Stimulated activated CD8-positive, alpha-beta memory T cell treated with anti-CD3 and anti-CD28 coated beads, Interleukin-7, amount 100 ng/mL, for 1 hour (primary cell): ENCODE results near the gene STAT4.

ENCODE experiments used
- DNase-seq, 2 donors: peaks; one replicate each; pipeline ENCODE4 v3.0.0-alpha.2; 2020; ENCODE audit warnings: low read depth in 2 of 2

The STAT4 gene

DNA sequence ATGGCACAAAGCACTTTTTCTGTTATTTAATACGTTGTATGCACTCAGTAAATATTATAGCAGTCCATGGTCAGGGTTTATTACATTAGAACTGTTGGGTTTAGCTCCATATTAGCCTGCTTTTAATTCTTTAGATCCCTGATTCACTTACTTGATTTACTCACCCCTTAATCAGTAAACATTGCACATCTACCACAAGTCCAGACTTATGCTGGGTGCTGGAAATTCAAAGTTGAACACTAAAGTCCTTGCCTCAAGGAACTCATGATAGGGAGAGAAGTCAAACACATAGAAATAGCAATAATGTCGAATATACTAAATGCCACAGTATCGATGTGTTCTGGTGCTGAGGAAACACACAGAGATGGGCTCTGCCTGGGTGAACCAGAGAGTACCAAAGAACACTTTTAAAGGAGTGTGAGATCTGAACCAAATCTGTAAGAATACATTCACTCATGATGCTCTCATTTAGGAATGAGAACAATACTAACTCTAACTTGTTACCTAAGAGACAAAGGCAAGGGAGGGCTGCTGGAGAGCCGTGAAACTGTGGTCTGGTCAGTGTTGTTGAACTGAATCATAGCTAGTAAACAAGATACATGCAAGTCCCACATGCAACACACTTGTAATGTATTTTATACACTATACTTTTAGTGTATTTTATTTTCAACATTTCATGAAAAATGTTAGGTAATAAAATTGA is 4.9 kb downstream of the STAT4 start:
- no peak for DNase-seq

DNA sequence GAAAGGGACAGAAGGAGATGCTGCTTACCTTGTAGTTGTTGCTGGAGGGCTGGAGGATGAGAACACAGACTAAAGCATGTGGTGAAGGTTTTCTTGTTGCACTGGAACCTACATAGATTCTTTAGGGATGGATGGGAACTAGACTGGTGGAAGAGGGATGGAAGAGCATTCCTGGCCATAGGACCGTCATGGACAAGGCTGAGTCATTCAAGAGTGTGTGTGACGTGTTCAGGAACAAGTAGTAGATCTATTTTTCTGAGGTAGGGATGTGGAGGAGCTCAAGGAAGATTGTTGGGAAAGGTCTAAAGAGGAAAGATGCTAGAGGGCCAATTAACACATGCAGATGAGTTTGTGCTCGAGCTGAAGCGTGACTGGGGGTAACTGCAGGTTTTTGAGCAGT is 6.6 kb downstream of the STAT4 start:
- no peak for DNase-seq

- no peak for DNase-seq
Observed at GRCh38 chr2:191143791-191144190, 7.0 kb downstream of the STAT4 start.

GRCh38 chr2:191128911-191129304 is 21.9 kb downstream of the STAT4 start:
- no peak for DNase-seq

DNA sequence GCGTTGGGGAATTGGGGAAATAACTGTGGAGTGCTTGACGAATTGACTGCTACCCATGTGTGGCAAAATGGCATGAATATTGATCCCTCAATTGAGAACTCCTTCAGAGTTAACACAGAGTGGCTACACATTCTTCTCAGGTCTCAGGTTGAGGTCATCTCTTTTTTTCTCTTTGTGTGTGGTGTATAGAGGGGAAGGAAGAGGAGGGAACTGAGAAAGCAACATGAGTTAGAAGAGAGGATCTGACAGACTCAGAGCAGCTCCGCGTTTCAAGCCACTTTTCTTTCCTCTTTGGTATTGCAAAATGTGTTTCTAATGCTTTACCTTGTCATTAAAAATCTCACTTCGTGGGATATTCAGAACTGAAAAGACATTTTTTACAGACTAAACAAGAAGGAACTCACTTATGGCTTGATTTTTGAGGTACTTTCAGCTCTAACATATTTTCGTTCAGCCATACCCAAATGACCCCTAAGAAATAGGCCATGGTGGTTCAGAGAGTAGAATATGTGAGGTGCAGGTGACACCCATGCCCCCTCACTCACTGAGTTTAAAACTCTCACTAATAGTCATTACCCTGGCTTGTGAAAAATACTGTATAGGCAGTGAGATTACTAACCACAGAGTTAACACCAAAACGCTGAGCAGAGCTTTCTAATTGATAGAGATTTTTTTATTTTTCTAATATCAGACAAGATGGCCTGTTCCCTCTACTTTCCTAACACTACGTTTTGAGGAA is 22.5 kb downstream of the STAT4 start:
- DNase-seq, result no peak

- no peak for DNase-seq
Observed at GRCh38 chr2:191127235-191127634, 23.6 kb downstream of the STAT4 start.

GRCh38 chr2:191126386-191127085 is 24.3 kb downstream of the STAT4 start:
- no peak for DNase-seq

DNA sequence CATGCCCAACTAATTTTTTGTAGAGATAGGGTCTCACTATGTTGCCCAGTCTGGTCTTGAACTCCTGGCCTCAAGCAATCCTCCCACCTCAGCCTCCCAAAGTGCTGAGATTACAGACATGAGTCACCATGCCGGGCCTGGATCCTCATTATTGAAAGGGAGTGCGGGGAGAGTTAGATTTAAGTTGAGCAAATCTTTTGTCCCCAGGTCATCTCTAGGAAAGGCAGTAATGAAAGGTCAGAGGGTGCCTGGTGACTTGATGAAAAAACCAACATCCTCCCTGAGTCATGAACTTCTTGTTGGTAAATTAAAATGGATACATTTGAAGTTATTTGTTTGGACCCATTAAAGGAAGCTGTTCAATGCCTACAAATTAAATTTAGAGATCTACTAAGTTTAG is 25.1 kb downstream of the STAT4 start:
- DNase-seq, result no peak

DNA sequence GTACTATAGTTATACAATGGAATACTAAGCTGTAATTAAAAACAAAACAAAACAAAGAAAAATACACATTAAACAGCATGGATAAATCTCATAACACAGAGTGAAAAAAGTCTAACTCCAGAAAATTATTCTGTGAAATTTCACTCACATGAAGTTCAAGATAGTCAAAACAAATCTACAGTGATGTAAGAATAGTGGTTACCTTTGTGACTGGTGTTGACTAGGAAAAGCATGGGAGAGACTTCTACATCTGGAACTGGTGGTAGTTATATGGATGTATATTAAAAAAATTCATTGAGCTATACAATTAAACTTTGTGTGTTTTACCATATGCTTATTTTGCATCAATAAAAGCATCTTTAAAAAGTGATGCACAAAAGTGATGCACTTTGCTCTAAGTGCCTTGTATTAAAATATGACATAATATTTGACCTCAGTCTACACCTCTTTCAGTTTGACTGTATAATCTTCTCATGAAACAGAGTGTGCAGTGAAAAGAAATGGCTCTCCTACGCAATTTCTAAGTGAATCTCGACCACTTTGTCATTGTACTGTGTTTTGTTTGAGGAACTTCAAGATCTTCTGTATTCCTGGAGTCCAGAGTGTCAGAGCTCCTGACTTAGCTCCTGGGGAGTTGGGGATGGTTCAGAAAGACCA is 28.0 kb downstream of the STAT4 start:
- no peak for DNase-seq

- no peak for DNase-seq
Observed at GRCh38 chr2:191117341-191117740, 33.5 kb downstream of the STAT4 start.

- DNase-seq, result no peak
Observed at GRCh38 chr2:191115804-191116203, 35.0 kb downstream of the STAT4 start.

DNA sequence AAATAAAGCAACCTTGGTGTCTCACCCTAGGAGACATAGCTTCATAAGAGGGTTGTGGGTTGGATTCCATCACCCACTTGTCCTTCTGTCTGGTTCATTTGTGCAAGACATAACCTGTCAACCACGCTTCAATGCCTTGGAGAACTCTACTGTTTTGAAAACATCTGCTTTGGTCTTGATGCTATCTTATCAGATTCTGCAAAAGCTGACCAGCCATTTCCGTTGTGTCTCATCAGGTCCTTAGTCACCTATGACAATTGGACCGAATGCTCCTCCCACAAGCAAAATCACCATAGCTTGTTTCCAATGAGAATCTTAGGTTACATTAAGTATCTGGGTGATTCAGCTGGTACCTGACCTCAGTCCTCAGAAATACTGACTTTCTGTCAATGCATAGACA is 35.4 kb downstream of the STAT4 start:
- DNase-seq, result peak in 1 of 2 donors; percentile 20

- no peak for DNase-seq
Observed at GRCh38 chr2:191114403-191114886, 36.3 kb downstream of the STAT4 start.

DNA sequence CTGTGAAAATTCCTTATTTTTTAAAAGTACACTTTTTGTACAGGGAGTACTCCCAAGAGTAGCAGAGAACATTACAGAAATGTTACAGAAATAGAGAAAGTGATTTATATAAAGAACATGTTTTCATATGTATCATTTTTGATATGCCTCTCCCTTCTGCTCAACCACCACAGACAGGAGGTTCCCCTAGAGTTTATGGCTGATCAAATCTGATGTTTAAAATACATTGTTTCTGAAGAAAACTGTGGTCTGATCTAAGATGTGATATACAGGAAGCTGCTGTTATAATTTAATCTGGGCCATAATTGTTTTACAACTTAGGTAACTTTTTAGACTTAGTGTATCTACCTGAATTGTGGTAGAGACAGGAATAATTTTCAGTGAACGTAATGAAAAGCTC is 37.0 kb downstream of the STAT4 start:
- DNase-seq, result no peak

DNA sequence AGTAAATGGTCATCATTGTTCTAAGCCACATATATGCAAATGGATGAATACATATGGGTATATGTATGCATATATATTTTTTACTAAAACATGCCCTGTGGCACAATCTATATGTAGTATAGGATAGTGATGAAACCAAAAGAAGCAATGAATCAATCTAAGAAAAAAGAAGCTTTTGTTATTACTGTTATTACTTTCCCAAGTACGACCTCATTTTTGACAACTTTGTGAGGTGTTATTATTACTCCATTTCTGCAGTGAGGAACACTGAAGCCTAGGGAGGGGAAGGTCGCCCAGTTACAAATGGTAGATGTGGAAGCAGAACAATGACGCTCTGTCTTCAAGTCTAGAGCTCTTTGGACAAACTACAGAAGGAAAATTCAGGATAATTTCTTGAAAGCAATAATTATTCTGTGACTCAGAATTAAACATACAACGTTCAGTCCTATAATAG is 38.3 kb downstream of the STAT4 start:
- no peak for DNase-seq

DNA sequence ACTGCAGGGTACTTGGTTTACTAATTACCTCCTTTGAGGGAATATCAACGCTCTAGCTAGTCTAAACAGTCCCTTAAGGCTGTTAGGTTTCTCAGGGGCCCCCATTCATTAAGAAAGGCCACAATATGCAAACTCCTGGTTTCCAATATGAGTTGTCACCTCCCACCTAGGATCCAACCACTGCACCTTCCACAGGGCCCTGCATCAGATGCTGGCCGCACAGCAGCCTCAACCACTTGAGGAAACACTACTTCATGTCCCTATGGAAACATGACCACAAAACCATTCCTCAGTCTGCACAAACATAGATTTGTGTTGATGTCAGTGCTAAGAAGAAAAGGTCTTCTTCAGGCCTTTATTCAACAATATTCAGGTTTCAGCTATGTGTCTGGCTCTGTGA is 40.9 kb downstream of the STAT4 start:
- DNase-seq, result no peak

- no peak for DNase-seq
Observed at GRCh38 chr2:191108331-191108730, 42.5 kb downstream of the STAT4 start.

- DNase-seq, result no peak
Observed at GRCh38 chr2:191105082-191105481, 45.7 kb downstream of the STAT4 start.

DNA sequence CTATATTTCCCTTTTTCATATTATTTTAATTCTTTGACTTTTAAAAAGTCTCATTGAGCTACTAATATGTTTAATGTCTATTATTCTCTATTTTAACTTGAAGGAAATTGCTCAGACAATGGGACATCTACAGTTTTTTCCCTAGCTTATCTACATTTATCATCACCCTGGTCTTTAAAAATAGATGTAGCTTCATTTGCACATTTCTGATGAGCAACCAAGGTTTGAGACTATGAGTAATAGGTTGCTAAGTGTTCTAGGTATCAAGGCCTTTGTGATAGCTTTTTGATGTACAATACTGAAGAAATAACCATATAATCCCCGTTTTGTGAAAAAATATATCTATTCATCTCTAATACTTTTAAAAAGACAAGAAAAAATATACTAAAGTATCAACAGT is 47.0 kb downstream of the STAT4 start:
- no peak for DNase-seq

GRCh38 chr2:191100216-191100615 is 50.6 kb downstream of the STAT4 start:
- no peak for DNase-seq

DNA sequence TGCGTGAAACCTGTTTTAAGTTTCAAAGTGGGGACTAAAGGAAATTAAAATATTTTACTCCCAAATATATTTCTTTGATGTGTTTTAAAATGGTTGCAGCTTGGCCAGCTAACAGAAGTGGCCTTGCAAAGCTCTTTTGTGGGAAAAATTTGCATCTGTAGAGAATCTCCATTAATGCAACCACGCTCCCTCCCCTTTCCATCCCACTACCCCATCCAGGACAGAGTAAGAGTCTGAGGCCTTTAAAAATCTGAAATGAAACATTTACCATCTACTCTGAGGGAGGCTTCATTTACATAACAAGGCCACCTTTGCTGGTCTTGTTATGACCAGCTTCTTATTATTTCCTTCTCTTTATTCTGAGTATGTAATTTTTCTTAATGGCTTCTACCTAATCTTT is 63.5 kb downstream of the STAT4 start:
- no peak for DNase-seq

DNA sequence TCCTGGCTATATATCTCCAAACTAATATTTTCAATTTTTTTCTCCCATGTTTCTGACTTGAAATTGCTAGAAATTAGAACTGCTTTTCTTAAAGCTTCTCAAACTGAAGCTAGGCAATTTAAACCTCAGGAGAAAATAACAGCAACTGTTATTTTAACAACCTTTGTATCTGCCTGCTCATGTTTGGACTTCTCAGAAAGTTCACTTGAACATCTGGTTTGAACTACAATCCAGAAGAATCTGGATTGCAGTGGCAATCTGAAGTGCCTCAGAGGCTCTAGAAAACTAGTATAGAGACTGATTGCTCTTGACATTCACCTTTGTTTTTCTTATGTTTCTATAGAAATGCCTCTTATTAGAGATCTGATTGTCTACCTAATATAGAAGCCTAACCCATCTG is 64.1 kb downstream of the STAT4 start:
- DNase-seq, result no peak
